HL-60 (cell line): Measurements from ENCODE around the gene NCS1.

Source experiments
- DNase-seq, 2 experiments: peaks; one replicate each; pipeline ENCODE4 v3.0.0-alpha.2; 2010 to 2020; ENCODE audit warnings: low read depth in 1 of 2, low spot score in 1 of 2
- H3K27ac ChIP-seq: fragments of 250-450 bp; sonication (Bioruptor Pico); replicated peaks from 2 replicates; pipeline ENCODE4 v1.5.1; 2020; ENCODE audit warnings: mild to moderate bottlenecking, moderate library complexity
- H3K27me3 ChIP-seq: fragments of 250-450 bp; sonication (Bioruptor Pico); 2 replicates; pipeline ENCODE4 v1.5.1; 2021; ENCODE audit warnings: mild to moderate bottlenecking, moderate library complexity; ENCODE audit not compliant: insufficient read depth, poor library complexity, severe bottlenecking
- H3K4me3 ChIP-seq: replicated peaks from 2 replicates; pipeline ENCODE4 v1.5.1; 2011; ENCODE audit warnings: mild to moderate bottlenecking, control low read depth, low read length; ENCODE audit not compliant: insufficient read depth
- CTCF ChIP-seq: IDR thresholded peaks from one replicate; pipeline ENCODE4 v1.5.1; 2011; ENCODE audit warnings: low read length, control low read depth, inconsistent platforms; ENCODE audit not compliant: insufficient read depth
- GABPA ChIP-seq: IDR thresholded peaks from 2 replicates; pipeline ENCODE4 v1.6.1; 2012; ENCODE audit warnings: low read depth
- POLR2AphosphoS5 ChIP-seq: IDR thresholded peaks from 2 replicates; pipeline ENCODE4 v1.6.1; 2012; ENCODE audit warnings: low read depth
- REST ChIP-seq: IDR thresholded peaks from 2 replicates; pipeline ENCODE4 v1.6.1; 2012; ENCODE audit warnings: low read depth; ENCODE audit not compliant: insufficient replicate concordance
- SPI1 ChIP-seq: IDR thresholded peaks from 2 replicates; pipeline ENCODE4 v1.6.1; 2012; ENCODE audit warnings: low read depth, mild to moderate bottlenecking, borderline replicate concordance

Gene NCS1

GRCh38 chr9:130201974-130202373, 29.8 kb downstream of the NCS1 start:
- TF ChIP-seq CTCF (no peak), SPI1 (no peak), REST (no peak), GABPA (no peak), POLR2AphosphoS5 (no peak)
- H3K27ac ChIP-seq = no peak overlapping the region
- no peak overlapping the region for H3K4me3 ChIP-seq
- no peak for DNase-seq
- no peaks in the 10 kb centered on the region for H3K27me3 ChIP-seq

GRCh38 chr9:130204341-130204740, 32.1 kb downstream of the NCS1 start:
- Histone ChIP-seq H3K4me3 (no peak overlapping the region), H3K27ac (no peak overlapping the region), H3K27me3 (no peaks in the 10 kb centered on the region)
- no peak for DNase-seq
- TF ChIP-seq CTCF (no peak), GABPA (no peak), REST (no peak), SPI1 (no peak), POLR2AphosphoS5 (no peak)

- no peak for DNase-seq
- H3K4me3 ChIP-seq = no peak overlapping the region
- TF ChIP-seq SPI1 (no peak), GABPA (no peak), POLR2AphosphoS5 (no peak)
- H3K27me3 ChIP-seq = no peaks in the 10 kb centered on the region
- H3K27ac ChIP-seq = no peak overlapping the region
Observed at GRCh38 chr9:130204959-130205358, 32.8 kb downstream of the NCS1 start.

GRCh38 chr9:130205912-130206311, 33.7 kb downstream of the NCS1 start:
- no peak for TF ChIP-seq POLR2AphosphoS5
- TF ChIP-seq REST = no peak
- TF ChIP-seq GABPA = no peak
- TF ChIP-seq CTCF = no peak
- TF ChIP-seq SPI1 = no peak
- DNase-seq = no peak
- no peak overlapping the region for H3K4me3 ChIP-seq
- no peaks in the 10 kb centered on the region for H3K27me3 ChIP-seq
- H3K27ac ChIP-seq = no peak overlapping the region
